OCI-LY3 (cell line): ENCODE measurements around the gene CAMK1D.

Experiments used
- CTCF ChIP-seq: fragments of 200-600, 300-600 bp; sonication (generic); IDR thresholded peaks from 2 replicates; pipeline ENCODE4 v1.5.1; 2014; ENCODE audit warnings: antibody characterized with exemption, low read length, low read depth
- EZH2phosphoT487 ChIP-seq: fragments of 200-600 bp; shearing (Covaris generic); IDR thresholded peaks from 2 replicates; pipeline ENCODE4 v1.6.1; 2018; ENCODE audit warnings: antibody characterized with exemption, mixed run types, low read depth

GRCh38 chr10:12543589-12543988 is 194.2 kb downstream of the CAMK1D start:
- no peak for TF ChIP-seq EZH2phosphoT487
- TF ChIP-seq CTCF = no peak
